ENCODE results near the gene ATP6V0A4.

ATP6V0A4 gene

DNA sequence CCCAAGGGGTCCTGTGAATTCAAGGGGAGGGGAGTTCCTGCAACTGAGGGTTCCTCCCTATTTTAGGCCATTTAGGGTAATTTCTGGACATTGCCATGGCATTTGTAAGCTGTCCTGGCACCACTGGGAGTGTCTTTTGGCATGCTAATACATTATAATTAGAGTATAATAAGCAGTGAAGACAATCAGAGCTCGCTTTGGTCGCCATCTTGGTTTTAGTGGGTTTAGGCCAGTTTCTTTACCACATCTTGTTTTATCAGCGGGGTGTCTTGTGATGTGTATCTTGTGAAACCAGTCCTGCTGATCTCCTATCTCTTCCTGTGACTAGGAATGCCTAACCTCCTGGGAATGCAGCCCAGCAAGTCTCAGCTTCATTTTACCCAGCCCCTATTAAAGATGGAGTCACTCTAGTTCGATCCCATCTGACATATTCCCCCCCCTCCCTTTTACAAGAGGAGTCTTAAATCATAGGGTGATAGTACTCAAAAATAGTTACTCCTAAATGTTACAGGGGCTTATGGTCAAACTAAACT, 140.1 kb downstream of the ATP6V0A4 start:
- no peak for TF ChIP-seq EZH2 (optimal IDR thresholded peaks at IDR 0.05; ENCODE audit: low read depth, low read length)
- no peaks in the 10 kb centered on the region for H3F3A ChIP-seq (ENCODE audit: insufficient read depth, low read length)
- H3K36me3 ChIP-seq (replicated peaks; ENCODE audit: insufficient read depth, low read length), result no peaks in the 10 kb centered on the region
- H3K27ac ChIP-seq (ENCODE audit: low read length), result no peak overlapping the region
- no peaks in the 10 kb centered on the region for H3K9me3 ChIP-seq (replicated peaks; ENCODE audit: insufficient read depth, low read length)
- no peak for DNase-seq
- no peaks in the 10 kb centered on the region for H3K4me1 ChIP-seq (ENCODE audit: low read length)
- no peak overlapping the region for H3K4me3 ChIP-seq (ENCODE audit: low read length)
- no peak overlapping the region for H2AFZ ChIP-seq (ENCODE audit: low read length)
- H3K4me2 ChIP-seq (ENCODE audit: low read depth, low read length), result no peak overlapping the region
- H4K20me1 ChIP-seq (ENCODE audit: insufficient read depth, low read length), result no peaks in the 10 kb centered on the region
- H3K79me2 ChIP-seq (ENCODE audit: low read length), result no peaks in the 10 kb centered on the region
- H3K9me2 ChIP-seq (replicated peaks; ENCODE audit: insufficient read depth, low read length), result no peaks in the 10 kb centered on the region
- no peaks in the 10 kb centered on the region for H3K27me3 ChIP-seq (replicated peaks; ENCODE audit: insufficient read depth, low read length)
- no peak overlapping the region for H3K9ac ChIP-seq (ENCODE audit: low read length)

DNA sequence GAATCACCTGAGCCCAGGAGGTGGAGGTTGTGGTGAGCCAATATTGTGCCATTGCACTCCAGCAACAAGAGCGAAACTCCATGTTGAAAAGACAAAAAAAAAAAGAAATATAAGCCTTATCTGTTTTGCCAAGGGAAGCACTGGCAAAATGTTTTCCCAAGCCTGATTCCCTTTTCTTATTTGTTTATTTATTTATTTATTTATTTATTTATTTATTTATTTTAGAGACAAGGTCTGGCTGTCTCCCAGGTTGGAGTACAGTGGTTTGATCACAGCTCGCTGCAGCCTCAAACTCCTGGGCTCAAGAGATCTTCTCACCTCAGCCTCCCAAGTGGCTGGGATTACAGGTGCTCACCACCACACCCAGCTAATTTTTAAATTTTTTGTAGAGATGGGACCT, 141.0 kb downstream of the ATP6V0A4 start:
- no peaks in the 10 kb centered on the region for H3K4me1 ChIP-seq (ENCODE audit: low read length)
- TF ChIP-seq, protein P1, sequence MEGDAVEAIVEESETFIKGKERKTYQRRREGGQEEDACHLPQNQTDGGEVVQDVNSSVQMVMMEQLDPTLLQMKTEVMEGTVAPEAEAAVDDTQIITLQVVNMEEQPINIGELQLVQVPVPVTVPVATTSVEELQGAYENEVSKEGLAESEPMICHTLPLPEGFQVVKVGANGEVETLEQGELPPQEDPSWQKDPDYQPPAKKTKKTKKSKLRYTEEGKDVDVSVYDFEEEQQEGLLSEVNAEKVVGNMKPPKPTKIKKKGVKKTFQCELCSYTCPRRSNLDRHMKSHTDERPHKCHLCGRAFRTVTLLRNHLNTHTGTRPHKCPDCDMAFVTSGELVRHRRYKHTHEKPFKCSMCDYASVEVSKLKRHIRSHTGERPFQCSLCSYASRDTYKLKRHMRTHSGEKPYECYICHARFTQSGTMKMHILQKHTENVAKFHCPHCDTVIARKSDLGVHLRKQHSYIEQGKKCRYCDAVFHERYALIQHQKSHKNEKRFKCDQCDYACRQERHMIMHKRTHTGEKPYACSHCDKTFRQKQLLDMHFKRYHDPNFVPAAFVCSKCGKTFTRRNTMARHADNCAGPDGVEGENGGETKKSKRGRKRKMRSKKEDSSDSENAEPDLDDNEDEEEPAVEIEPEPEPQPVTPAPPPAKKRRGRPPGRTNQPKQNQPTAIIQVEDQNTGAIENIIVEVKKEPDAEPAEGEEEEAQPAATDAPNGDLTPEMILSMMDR (IDR thresholded peaks at IDR 0.05; ENCODE audit: low read length), result no peak
- TF ChIP-seq EZH2phosphoT487 (IDR thresholded peaks at IDR 0.05; ENCODE audit: low read length) (no peak), EZH2 (optimal IDR thresholded peaks at IDR 0.05; ENCODE audit: low read depth, low read length) (no peak)

More for the DNA sequence above, 141.0 kb downstream of the ATP6V0A4 start:
- DNase-seq, result no peak
- no peaks in the 10 kb centered on the region for H3F3A ChIP-seq (ENCODE audit: insufficient read depth, low read length)
- H3K27me3 ChIP-seq (replicated peaks; ENCODE audit: insufficient read depth, low read length), result no peaks in the 10 kb centered on the region
- H3K9me3 ChIP-seq (replicated peaks; ENCODE audit: insufficient read depth, low read length), result no peaks in the 10 kb centered on the region
- H3K9me2 ChIP-seq (replicated peaks; ENCODE audit: insufficient read depth, low read length), result no peaks in the 10 kb centered on the region
- no peak overlapping the region for H3K4me2 ChIP-seq (ENCODE audit: low read depth, low read length)
- no peaks in the 10 kb centered on the region for H3K79me2 ChIP-seq (ENCODE audit: low read length)
- no peaks in the 10 kb centered on the region for H3K36me3 ChIP-seq (replicated peaks; ENCODE audit: insufficient read depth, low read length)
- no peak overlapping the region for H2AFZ ChIP-seq (ENCODE audit: low read length)
- H3K9ac ChIP-seq (ENCODE audit: low read length), result no peak overlapping the region
- no peak overlapping the region for H3K27ac ChIP-seq (ENCODE audit: low read length)
- no peak overlapping the region for H3K4me3 ChIP-seq (ENCODE audit: low read length)
- no peaks in the 10 kb centered on the region for H4K20me1 ChIP-seq (ENCODE audit: insufficient read depth, low read length)
